ENCODE data around the gene SLC24A3.

DNA sequence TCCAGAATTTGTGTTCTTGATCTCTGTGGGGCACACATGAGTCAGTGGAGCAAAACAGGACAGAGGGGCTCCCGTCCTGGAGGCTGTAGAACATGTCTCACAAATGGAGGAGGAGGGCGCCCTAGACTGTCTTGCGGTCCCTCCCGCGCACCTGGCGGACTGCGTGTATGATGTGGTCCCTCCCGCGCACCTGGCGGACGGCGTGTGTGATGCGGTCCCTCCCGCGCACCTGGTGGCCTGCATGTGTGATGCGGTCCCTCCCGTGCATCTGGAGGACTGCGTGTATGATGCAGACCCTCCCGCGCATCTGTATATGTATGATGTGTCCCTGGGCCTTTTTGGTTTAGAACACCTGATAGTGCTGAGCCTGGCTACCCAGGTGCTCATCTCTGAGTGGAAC, 386.8 kb downstream of the SLC24A3 start:
- TF ChIP-seq MYC (IDR thresholded peaks at IDR 0.05; ENCODE audit: low read depth, low read length), result no peak
- TF ChIP-seq, protein P1, sequence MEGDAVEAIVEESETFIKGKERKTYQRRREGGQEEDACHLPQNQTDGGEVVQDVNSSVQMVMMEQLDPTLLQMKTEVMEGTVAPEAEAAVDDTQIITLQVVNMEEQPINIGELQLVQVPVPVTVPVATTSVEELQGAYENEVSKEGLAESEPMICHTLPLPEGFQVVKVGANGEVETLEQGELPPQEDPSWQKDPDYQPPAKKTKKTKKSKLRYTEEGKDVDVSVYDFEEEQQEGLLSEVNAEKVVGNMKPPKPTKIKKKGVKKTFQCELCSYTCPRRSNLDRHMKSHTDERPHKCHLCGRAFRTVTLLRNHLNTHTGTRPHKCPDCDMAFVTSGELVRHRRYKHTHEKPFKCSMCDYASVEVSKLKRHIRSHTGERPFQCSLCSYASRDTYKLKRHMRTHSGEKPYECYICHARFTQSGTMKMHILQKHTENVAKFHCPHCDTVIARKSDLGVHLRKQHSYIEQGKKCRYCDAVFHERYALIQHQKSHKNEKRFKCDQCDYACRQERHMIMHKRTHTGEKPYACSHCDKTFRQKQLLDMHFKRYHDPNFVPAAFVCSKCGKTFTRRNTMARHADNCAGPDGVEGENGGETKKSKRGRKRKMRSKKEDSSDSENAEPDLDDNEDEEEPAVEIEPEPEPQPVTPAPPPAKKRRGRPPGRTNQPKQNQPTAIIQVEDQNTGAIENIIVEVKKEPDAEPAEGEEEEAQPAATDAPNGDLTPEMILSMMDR (IDR thresholded peaks at IDR 0.05; ENCODE audit: low read depth, low read length), result no peak
- TF ChIP-seq POLR2A (IDR thresholded peaks at IDR 0.05; ENCODE audit: extremely low read depth, insufficient read length), result no peak

All from NB4 (cell line).